ENCODE data around the gene PLB1.

Gene PLB1

GRCh38 chr2:28507796-28508764 lies 12.2 kb downstream of the PLB1 start:
- H3K27ac ChIP-seq = peak overlapping the region; percentile 28; the same call in 1 of the 2 replicates
- TF ChIP-seq CTCF (conservative IDR thresholded peaks at IDR 0.05) = no peak
- no peak for TF ChIP-seq ZFX (IDR thresholded peaks at IDR 0.05)

DNA sequence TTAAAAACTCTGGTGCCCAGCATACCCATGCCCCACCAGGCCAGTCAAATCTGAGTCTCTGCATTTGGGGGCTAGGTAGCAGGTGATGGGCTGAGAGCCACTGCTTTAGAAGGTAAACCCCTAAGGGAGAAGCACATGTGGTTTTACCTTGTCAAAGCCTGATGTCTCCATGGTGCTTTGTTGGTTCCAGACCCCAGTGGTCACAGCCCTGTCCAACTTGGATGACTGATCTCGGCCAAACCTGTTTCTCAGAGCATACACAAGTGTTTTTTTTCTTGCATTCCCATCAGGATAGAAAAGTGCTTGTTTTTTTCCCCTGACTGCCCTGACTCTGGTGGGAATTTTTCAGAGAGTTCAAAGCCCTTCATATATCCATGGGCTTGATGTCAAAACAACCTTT lies 13.5 kb downstream of the PLB1 start:
- TF ChIP-seq CTCF (conservative IDR thresholded peaks at IDR 0.05) = no peak
- TF ChIP-seq ZFX (IDR thresholded peaks at IDR 0.05) = no peak

DNA sequence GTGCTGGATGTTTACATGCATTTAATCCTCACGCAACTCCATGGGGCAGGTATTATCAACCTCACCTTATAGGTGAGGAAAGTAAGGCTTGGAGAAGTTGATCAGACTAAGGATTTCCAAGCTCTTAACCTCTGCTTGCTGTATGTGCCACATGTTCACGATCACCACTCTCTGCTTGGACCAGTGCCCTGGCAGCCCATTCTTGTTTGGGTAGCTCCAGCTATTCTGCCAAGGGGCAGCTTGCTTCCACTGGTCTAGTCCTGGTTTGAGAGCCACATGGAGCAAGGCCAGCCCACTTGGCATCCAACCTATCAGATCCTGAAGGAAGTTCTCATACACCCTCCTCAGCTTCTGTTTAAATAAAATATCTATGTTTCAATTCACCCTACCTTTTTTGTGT lies 14.3 kb downstream of the PLB1 start:
- no peak overlapping the region for H3K27ac ChIP-seq
- no peak for TF ChIP-seq ZFX (IDR thresholded peaks at IDR 0.05)
- no peak for TF ChIP-seq CTCF (conservative IDR thresholded peaks at IDR 0.05)

More for the DNA sequence above, 13.5 kb downstream of the PLB1 start:
- no peak overlapping the region for H3K27ac ChIP-seq

DNA sequence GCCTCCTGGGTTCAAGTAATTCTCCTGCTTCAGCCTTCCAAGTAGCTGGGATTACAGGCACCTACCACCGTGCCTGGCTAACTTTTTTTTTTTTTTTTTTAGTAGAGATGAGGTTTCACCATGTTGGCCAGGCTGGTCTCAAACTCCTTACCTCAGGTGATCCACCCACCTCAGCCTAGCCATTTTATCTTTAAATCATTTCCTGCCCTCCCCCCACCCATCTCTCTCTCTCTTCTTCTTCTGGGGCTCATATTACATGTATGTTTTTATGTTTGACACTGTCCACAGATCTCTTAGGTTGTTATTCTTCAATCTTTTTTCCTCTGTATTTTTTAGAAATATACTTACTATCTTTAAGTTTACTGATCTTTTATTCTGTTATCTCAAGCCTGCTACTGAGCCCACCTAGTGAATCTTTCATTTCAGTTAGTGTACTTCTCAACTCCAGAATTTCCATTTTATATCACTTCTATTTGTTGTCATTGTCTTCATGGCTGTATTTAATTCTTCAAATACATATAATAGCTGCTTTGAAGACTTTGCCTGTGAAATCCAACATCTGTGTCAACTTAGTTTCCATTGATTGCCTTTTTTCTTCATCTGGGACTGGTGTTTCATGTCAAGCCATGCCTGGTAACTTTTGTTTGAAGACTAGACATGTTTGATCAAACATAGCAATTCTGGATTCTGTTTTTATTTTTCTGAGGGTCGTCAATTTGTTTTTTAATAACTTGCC lies 16.2 kb downstream of the PLB1 start:
- TF ChIP-seq ZFX (IDR thresholded peaks at IDR 0.05) = no peak
- TF ChIP-seq CTCF (conservative IDR thresholded peaks at IDR 0.05) = no peak
- no peak overlapping the region for H3K27ac ChIP-seq

DNA sequence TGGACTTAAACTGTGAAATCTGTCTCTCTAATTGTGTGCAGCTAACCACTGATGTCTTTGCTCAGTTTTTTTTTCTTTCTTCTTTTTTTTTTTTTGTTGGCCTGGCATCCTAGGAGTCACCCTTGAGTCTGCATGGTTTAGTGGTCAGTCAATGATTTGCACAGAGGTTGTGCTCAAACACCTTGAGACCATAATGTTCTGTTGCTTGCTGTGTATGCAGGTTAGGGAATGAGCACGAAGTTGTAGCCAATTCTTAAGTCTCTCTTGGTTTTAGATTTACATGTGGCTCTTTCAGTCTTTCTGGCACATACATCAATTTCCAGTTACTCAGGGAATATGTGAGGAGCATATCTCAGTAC lies 16.7 kb downstream of the PLB1 start:
- no peak overlapping the region for H3K27ac ChIP-seq

GRCh38 chr2:28513097-28513496 lies 17.2 kb downstream of the PLB1 start:
- no peak for TF ChIP-seq ZFX (IDR thresholded peaks at IDR 0.05)
- no peak for TF ChIP-seq CTCF (conservative IDR thresholded peaks at IDR 0.05)
- no peak overlapping the region for H3K27ac ChIP-seq

More for the DNA sequence above, 16.7 kb downstream of the PLB1 start:
- TF ChIP-seq ZFX (IDR thresholded peaks at IDR 0.05) (no peak), CTCF (conservative IDR thresholded peaks at IDR 0.05) (no peak)
